Lung (tissue), 12 donors: ENCODE results near the gene LRRC4B. TPM values are rescaled to one million over a fixed set of nuclear protein-coding genes. Genes with fewer than 3 reads are reported as not detected.

Experiments used
- ATAC-seq: fragments of 200-7000 bp; cut with Tn5 transposase; one replicate; pipeline ENCODE4 v1.9.1; 2020; ENCODE audit warnings: moderate number of reproducible peaks; ENCODE audit not compliant: insufficient read depth, low FRiP score
- DNase-seq, 3 donors: peaks; one replicate each; pipeline ENCODE4 v3.0.0-alpha.2; 2013 to 2017
- H3K27ac ChIP-seq, 2 donors: one replicate each; pipeline ENCODE4 v1.5.1; 2013; ENCODE audit warnings: mild to moderate bottlenecking in 2 of 2, moderate library complexity in 2 of 2, control low read depth in 1 of 2, inconsistent platforms in 1 of 2, low read depth in 1 of 2, low read length in 1 of 2
- H3K27me3 ChIP-seq, 3 donors: one replicate each; pipeline ENCODE4 v1.5.1; 2013; ENCODE audit warnings: low read length in 2 of 3; ENCODE audit not compliant: control insufficient read depth in 3 of 3, insufficient read depth in 3 of 3
- H3K36me3 ChIP-seq, 4 donors: one replicate each; pipeline ENCODE4 v1.5.1; 2013; ENCODE audit warnings: low read length in 4 of 4, mild to moderate bottlenecking in 1 of 4, moderate library complexity in 1 of 4; ENCODE audit not compliant: control insufficient read depth in 4 of 4, insufficient read depth in 4 of 4
- H3K4me1 ChIP-seq, 5 donors: one replicate each; pipeline ENCODE4 v1.5.1; 2013; ENCODE audit warnings: low read length in 5 of 5, mild to moderate bottlenecking in 2 of 5, moderate library complexity in 1 of 5; ENCODE audit not compliant: control insufficient read depth in 5 of 5, insufficient read depth in 5 of 5
- H3K4me3 ChIP-seq: one replicate; pipeline ENCODE4 v1.5.1; 2013; ENCODE audit warnings: mild to moderate bottlenecking, control low read depth, moderate library complexity
- H3K9ac ChIP-seq, 2 donors: one replicate each; pipeline ENCODE4 v1.5.1; 2013; ENCODE audit warnings: low read length in 2 of 2, control low read depth in 1 of 2; ENCODE audit not compliant: insufficient read depth in 1 of 2
- H3K9me3 ChIP-seq, 4 donors: one replicate each; pipeline ENCODE4 v1.5.1; 2013; ENCODE audit warnings: low read length in 3 of 4, mild to moderate bottlenecking in 1 of 4, moderate library complexity in 1 of 4; ENCODE audit not compliant: control insufficient read depth in 4 of 4, insufficient read depth in 3 of 4
- WGBS, 2 donors: extraction: QIAGEN DNeasy Blood & Tissue Kit; methylation state at CpG; one replicate each; pipeline ENCODE4 v1.1.7; 2013; 5-methylcytosine and 5-hydroxymethylcytosine counted together
- polyA plus RNA-seq, 2 donors: library from polyadenylated mRNA; stranded (reverse); fragments of 200-250 nt; gene quantifications; one replicate each; pipeline ENCODE4 v1.2.1, GENCODE V29; 2013
- total RNA-seq, 2 donors: library from RNA; depleted of rRNA in 1 of 2; stranded (reverse); fragments of >200 nt in 1 of 2; gene quantifications; one replicate each; pipeline ENCODE4 v1.2.1, GENCODE V29; 2014 to 2021
- TF ChIP-seq, protein P1 (sequence below): IDR thresholded peaks from 2 replicates; pipeline ENCODE4 v1.5.1; 2012; ENCODE audit warnings: mild to moderate bottlenecking; ENCODE audit errors: control extremely low read depth, extremely low read depth
- donor health status: control.
- donor health status: control.
- donor health status: Bipolar disorder and iron deficiency.
- donor health status: healthy.
- donor health status: DM: yes; HTN: yes; CAD: no.

LRRC4B gene
- total and polyA plus RNA-seq, 4 donors = 1.7 to 10.8 (median 2.7) TPM

DNA sequence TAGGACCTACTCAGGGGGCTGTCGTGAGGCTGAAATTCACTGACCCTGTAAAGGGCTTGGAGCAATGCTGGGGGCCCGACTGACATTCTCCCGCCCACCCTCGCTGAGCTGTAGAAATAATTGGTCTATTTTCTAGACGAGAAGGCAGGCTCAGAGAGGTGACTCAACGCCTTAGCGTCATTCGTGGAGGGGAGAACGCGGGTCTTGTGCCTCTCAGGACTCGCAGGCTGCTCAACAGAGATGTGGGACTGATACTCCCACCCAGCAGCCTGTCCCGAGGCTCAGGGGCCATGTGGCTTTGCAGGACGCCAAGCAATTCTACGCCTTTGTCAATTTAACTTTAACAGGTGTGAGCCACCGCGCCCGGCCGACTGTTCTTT is 30.9 kb downstream of the LRRC4B start:
- Histone ChIP-seq H3K27me3 (no peaks in the 10 kb centered on the region), H3K27ac (no peak overlapping the region), H3K9me3 (peaks cover 0 to 12% (median 2%) of the 10 kb centered on the region in 4 donors), H3K9ac (no peak overlapping the region), H3K4me1 (peaks cover 0 to 1% (median 0%) of the 10 kb centered on the region in 5 donors), H3K36me3 (peaks cover 0 to 4% (median 1%) of the 10 kb centered on the region in 4 donors), H3K4me3 (no peak overlapping the region)
- TF ChIP-seq, protein P1, sequence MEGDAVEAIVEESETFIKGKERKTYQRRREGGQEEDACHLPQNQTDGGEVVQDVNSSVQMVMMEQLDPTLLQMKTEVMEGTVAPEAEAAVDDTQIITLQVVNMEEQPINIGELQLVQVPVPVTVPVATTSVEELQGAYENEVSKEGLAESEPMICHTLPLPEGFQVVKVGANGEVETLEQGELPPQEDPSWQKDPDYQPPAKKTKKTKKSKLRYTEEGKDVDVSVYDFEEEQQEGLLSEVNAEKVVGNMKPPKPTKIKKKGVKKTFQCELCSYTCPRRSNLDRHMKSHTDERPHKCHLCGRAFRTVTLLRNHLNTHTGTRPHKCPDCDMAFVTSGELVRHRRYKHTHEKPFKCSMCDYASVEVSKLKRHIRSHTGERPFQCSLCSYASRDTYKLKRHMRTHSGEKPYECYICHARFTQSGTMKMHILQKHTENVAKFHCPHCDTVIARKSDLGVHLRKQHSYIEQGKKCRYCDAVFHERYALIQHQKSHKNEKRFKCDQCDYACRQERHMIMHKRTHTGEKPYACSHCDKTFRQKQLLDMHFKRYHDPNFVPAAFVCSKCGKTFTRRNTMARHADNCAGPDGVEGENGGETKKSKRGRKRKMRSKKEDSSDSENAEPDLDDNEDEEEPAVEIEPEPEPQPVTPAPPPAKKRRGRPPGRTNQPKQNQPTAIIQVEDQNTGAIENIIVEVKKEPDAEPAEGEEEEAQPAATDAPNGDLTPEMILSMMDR = no peak
- ATAC-seq = no peak
- DNase-seq = no peak
- 73 to 76% methylated on average over 18 of the region's 18 CpGs for WGBS, 2 donors

DNA sequence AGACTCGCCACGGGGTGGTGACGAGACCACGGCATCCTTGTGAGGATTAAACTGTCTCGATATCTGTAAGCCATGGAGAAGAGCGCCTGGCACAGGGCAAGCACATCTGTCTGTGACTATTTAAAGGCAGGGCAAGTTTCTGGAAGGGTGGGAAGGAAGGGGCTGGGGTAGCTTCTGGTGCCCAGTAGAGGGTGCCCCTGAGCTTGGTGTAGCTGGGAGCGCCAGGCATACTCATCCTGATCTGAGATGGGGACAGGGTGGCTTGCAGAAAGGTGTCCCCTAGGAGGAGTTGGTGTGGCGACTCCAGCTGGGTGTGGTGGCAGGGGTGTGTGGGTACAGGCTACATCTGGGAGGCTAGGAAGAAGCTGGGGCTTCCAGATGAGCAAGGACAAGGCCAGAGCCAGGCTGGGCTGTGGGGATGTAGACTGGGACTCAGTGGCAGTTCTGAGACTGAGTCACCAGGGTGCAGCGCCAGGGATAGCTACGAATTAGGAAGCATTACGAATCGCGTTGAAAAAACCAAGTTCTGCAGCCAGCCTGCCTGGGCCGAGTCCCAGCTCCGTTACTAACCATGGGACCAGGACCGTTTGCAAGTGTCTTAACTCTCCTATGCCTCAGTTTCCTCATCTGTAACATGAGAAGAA is 31.5 kb downstream of the LRRC4B start:
- Histone ChIP-seq H3K36me3 (peaks cover 0 to 4% (median 1%) of the 10 kb centered on the region in 4 donors), H3K9ac (no peak overlapping the region), H3K9me3 (peaks cover 0 to 12% (median 4%) of the 10 kb centered on the region in 4 donors), H3K27me3 (no peaks in the 10 kb centered on the region), H3K27ac (no peak overlapping the region), H3K4me3 (no peak overlapping the region), H3K4me1 (peaks cover 0 to 1% (median 0%) of the 10 kb centered on the region in 5 donors)
- ATAC-seq (no peak), DNase-seq (no peak)
- WGBS, 2 donors = 89 to 90% methylated on average over 16 of the region's 16 CpGs
- TF ChIP-seq, protein P1 = no peak

DNA sequence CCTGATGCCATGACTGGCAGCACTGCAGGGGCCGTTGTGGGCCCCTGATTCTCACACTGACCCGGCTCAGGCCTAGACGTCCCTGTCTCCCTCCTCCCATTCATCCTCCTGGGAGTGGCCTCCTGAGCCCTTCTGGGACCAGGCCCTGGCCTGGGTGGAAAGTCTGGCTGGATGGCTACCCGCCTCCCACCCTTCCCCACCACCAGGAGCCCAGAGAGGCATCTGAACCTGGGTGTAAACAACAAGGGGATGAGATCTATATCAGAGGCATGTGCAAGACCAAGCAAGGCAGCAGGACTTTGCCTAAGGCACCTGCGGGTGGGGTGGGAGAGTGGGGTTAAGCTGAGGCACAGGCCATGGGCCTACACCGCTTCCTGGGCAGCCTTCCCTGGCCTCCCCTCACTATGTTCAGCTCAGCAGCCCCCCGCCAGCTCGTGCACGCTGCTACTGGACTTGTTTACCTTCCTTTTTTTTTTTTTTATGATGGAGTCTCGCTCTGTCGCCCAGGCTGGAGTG is 32.5 kb downstream of the LRRC4B start:
- DNase-seq (no peak), ATAC-seq (no peak)
- H3K27me3 ChIP-seq = no peaks in the 10 kb centered on the region
- H3K9ac ChIP-seq = no peak overlapping the region
- TF ChIP-seq, protein P1 = no peak
- H3K4me3 ChIP-seq = no peak overlapping the region
- H3K27ac ChIP-seq = no peak overlapping the region
- peaks cover 0 to 4% (median 1%) of the 10 kb centered on the region in 4 donors for H3K36me3 ChIP-seq
- WGBS, 2 donors = 71 to 78% methylated on average over 11 of the region's 11 CpGs
- peaks cover 0 to 1% (median 0%) of the 10 kb centered on the region in 5 donors for H3K4me1 ChIP-seq
- peaks cover 0 to 12% (median 6%) of the 10 kb centered on the region in 4 donors for H3K9me3 ChIP-seq
